GM06990 (cell line): ENCODE results near the gene LTV1.
"Not testable (repeated sequence)": the region's sequence is repeated elsewhere in the genome, so short reads cannot be mapped to it uniquely, and the experiment has no call there.

Experiments
- DNase-seq: peaks from one replicate; pipeline ENCODE4 v3.0.0-alpha.2; 2011; ENCODE audit not compliant: insufficient read length; ENCODE audit errors: extremely low read depth
- H3K27me3 ChIP-seq: replicated peaks from 2 replicates; pipeline ENCODE4 v1.6.0; 2011; ENCODE audit warnings: low read length; ENCODE audit not compliant: control insufficient read depth, insufficient read depth
- H3K36me3 ChIP-seq: 2 replicates; pipeline ENCODE4 v1.5.1; 2011; ENCODE audit warnings: low read length; ENCODE audit not compliant: control insufficient read depth, insufficient read depth
- H3K4me3 ChIP-seq: replicated peaks from 2 replicates; pipeline ENCODE4 v1.5.1; 2011; ENCODE audit warnings: low read depth, mild to moderate bottlenecking, control low read depth, low read length
- TF ChIP-seq, protein P1 (sequence below): IDR thresholded peaks from 2 replicates; pipeline ENCODE4 v1.5.1; 2011; ENCODE audit warnings: low read length, control low read depth, mild to moderate bottlenecking, inconsistent platforms; ENCODE audit not compliant: insufficient read depth, poor library complexity, severe bottlenecking

Gene LTV1, protein sequence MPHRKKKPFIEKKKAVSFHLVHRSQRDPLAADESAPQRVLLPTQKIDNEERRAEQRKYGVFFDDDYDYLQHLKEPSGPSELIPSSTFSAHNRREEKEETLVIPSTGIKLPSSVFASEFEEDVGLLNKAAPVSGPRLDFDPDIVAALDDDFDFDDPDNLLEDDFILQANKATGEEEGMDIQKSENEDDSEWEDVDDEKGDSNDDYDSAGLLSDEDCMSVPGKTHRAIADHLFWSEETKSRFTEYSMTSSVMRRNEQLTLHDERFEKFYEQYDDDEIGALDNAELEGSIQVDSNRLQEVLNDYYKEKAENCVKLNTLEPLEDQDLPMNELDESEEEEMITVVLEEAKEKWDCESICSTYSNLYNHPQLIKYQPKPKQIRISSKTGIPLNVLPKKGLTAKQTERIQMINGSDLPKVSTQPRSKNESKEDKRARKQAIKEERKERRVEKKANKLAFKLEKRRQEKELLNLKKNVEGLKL

DNA sequence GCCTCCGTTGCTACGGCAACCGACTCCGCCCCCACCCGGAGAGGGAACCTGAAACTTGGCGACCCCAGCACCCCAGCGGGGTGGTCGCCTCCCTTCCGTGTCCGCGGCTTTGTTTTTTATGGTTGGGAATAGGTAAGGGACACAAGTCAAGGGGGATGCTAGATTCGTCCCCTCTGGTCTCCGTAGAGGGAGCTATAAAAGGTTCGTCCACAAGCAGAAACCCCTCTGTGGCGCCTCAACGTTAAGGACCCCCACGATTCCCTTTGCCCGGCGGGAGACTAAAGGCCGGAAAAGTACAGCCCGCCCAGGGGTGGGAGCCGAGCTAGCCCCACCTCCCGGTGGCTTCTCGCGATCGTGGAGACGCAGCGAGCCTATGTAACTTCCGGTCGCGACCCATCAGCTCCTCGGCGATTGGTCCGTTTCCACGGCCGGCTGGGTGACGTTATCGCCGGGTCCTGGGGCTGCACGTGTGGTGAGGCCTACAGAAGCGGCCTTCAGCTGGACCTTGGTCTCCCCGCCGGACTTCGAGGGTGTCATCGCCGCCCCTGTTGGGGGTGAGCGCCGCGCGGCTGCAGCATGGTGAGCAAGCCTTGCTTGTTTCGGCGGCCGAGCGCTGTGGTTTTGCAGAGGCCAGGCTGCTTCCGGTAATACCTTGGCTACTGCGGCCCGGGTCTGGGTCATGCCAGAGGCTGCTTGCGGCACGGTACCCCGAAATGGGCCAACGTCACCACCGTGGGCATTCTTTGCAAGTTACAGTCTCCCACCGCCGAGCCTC lies at the start of gene LTV1:
LTV1 (plus strand) TSS at position 437 of the 775 bp plus-strand sequence; CDS start at position 577, 140 bp downstream.
- Histone ChIP-seq H3K36me3 (peaks cover 8% of the 10 kb centered on the region), H3K27me3 (no peaks in the 10 kb centered on the region), H3K4me3 (peak within 1 kb of the TSS; percentile 94)
- TF ChIP-seq, protein P1, sequence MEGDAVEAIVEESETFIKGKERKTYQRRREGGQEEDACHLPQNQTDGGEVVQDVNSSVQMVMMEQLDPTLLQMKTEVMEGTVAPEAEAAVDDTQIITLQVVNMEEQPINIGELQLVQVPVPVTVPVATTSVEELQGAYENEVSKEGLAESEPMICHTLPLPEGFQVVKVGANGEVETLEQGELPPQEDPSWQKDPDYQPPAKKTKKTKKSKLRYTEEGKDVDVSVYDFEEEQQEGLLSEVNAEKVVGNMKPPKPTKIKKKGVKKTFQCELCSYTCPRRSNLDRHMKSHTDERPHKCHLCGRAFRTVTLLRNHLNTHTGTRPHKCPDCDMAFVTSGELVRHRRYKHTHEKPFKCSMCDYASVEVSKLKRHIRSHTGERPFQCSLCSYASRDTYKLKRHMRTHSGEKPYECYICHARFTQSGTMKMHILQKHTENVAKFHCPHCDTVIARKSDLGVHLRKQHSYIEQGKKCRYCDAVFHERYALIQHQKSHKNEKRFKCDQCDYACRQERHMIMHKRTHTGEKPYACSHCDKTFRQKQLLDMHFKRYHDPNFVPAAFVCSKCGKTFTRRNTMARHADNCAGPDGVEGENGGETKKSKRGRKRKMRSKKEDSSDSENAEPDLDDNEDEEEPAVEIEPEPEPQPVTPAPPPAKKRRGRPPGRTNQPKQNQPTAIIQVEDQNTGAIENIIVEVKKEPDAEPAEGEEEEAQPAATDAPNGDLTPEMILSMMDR: no peak
- peak; percentile 94 for DNase-seq

DNA sequence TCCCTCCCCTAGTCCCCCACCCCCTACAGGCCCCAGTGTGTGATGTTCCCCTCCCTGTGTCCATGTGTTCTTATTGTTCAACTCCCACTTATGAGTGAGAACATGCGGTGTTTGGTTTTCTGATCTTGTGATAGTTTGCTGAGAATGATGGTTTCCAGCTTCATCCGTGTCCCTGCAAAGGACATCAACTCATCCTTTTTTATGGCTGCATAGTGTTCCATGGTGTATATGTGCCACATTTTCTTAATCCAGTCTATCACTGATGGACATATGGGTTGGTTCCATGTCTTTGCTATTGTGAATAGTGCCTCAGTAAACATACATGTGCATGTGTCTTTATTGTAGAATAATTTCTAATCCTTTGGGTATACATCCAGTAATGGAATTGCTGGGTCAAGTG lies 46.6 kb upstream of the LTV1 start:
- not testable (repeated sequence) for DNase-seq, H3K27me3 ChIP-seq, H3K4me3 ChIP-seq, H3K36me3 ChIP-seq

DNA sequence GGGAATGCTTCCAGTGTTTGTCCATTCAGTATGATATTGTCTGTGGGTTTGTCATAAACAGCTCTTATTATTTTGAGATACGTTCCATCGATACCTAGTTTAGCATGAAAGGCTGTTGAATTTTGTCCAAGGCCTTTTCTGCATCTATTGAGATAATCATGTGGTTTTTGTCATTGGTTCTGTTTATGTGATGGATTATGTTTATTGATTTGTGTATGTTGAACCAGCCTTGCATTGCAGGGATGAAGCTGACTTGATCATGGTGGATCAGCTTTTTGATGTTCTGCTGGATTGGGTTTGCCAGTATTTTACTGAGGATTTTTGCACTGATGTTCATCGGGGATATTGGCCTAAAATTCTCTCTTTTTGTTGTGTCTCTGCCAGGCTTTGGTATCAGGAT lies 44.7 kb upstream of the LTV1 start:
- H3K36me3 ChIP-seq, DNase-seq, H3K27me3 ChIP-seq, H3K4me3 ChIP-seq: not testable (repeated sequence)

DNA sequence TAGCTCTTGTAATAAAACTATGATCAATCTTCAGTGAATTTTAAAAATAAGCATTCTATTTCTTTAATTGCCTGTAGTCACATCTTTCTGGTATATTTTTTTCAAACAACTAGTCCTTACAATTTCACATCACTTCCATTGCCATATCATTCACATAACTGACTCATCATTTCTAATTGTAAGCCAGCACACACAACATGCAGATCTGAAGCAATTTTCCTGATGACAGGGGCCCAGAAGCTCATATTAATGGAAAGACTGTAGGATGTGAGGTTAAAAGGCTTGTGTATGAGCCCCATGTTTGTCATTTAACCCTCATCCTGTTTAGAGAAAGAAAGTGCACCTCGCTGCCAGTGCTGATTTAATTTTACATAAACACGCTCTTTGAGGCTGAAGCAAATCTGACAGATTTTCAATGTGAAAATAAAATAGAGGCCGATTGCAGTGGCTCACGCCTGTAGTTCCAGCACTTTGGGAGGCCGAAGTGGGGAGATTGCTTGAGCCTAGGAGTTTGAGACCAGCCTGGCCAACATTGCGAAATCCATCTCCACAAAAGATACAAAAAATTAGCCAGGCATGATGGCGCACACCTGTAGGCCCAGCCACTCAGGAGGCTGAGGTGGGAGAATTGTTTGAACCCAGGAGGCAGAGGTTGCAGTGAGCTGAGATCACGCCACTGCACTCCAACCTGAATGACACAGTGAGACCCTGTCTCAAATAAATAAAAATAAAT lies 40.1 kb upstream of the LTV1 start:
- Histone ChIP-seq H3K27me3 (no peaks in the 10 kb centered on the region), H3K36me3 (no peaks in the 10 kb centered on the region), H3K4me3 (no peak overlapping the region)
- DNase-seq: no peak
- TF ChIP-seq, protein P1: no peak

DNA sequence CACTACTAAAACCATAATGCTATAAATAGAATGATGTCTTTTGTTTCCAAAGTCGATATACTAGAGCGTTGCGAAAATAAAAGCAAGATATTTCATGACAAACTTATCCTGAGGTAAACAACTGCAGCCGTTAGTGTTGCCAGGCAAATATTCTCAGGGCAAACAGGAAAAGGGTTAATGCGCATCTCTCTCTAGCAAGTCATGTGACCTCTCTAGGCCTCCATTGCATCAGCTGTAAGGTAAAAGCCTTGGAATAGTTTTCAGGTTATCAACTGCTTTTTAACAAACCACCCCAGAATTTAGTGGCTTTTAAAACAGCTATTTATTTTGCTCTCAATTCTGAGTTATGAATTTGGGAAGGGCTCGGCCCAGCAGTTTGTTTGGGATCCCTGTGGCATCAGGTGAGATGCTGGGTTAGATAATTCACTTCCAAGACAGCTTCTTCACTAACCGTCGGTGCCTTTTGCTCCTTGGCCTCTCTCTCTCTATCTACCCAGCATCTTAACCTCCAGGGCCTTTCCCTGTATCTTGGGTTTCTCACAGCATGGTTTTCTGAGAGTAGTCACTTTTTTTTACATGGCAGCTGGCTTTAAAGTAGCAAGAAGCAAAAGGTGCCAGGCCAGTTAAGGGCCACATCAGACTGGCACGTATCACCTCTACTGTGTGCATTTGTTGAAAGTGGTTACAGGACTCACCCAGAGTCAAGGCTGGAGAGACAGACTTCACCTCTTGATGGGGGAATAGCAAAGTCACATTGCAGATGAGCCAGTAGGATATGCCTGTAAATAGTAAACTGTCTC lies 39.2 kb upstream of the LTV1 start:
- Histone ChIP-seq H3K27me3 (no peaks in the 10 kb centered on the region), H3K4me3 (no peak overlapping the region), H3K36me3 (no peaks in the 10 kb centered on the region)
- no peak for DNase-seq
- TF ChIP-seq, protein P1: no peak

DNA sequence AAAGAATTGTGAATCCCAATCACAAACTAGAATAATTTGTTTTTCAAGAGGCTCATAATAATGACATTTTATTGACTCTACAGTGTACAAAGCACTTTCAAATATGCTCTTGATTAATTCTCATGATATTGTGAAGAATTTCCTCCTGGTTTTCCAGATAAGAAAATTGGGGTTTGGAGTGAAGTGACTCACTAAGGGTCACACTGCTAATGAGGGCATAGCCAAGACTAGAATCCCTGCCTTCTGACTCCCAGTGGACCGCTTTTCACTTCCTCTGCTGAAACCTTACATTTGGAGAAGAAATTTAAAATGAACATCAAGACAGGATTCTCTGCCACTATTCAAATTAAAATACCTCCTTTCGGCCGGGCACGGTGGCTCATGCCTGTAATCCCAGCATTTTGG lies 38.3 kb upstream of the LTV1 start:
- H3K27me3 ChIP-seq: no peaks in the 10 kb centered on the region
- no peak for DNase-seq
- H3K4me3 ChIP-seq: no peak overlapping the region
- no peaks in the 10 kb centered on the region for H3K36me3 ChIP-seq
- TF ChIP-seq, protein P1: no peak
